HCT116 (cell line): ENCODE measurements around the gene ARFGAP3.

Experiments used
- JUND ChIP-seq: IDR thresholded peaks from 2 replicates; pipeline ENCODE4 v1.6.1; 2012
- POLR2A ChIP-seq: IDR thresholded peaks from 2 replicates; pipeline ENCODE4 v1.7.0; 2011; ENCODE audit warnings: borderline replicate concordance; ENCODE audit not compliant: insufficient read depth, insufficient read length; ENCODE audit errors: extremely low read depth
- SP1 ChIP-seq: IDR thresholded peaks from 2 replicates; pipeline ENCODE4 v1.6.1; 2012; ENCODE audit warnings: low read depth

- no peak for TF ChIP-seq POLR2A
- no peak for TF ChIP-seq JUND
- TF ChIP-seq SP1 = no peak
Measured at GRCh38 chr22:42792453-42792908, 64.6 kb downstream of the ARFGAP3 start.
